EH (cell line): ENCODE results near the gene ADARB1.
A peak's percentile ranks its signal among the peaks of the same experiment; 100 is the strongest.
"Not testable (repeated sequence)": the region's sequence is repeated elsewhere in the genome, so short reads cannot be mapped to it uniquely, and the experiment has no call there.

Source experiments
- DNase-seq: peaks from one replicate; pipeline ENCODE4 v3.0.0-alpha.2; 2015; ENCODE audit warnings: low read depth

Gene ADARB1, protein sequence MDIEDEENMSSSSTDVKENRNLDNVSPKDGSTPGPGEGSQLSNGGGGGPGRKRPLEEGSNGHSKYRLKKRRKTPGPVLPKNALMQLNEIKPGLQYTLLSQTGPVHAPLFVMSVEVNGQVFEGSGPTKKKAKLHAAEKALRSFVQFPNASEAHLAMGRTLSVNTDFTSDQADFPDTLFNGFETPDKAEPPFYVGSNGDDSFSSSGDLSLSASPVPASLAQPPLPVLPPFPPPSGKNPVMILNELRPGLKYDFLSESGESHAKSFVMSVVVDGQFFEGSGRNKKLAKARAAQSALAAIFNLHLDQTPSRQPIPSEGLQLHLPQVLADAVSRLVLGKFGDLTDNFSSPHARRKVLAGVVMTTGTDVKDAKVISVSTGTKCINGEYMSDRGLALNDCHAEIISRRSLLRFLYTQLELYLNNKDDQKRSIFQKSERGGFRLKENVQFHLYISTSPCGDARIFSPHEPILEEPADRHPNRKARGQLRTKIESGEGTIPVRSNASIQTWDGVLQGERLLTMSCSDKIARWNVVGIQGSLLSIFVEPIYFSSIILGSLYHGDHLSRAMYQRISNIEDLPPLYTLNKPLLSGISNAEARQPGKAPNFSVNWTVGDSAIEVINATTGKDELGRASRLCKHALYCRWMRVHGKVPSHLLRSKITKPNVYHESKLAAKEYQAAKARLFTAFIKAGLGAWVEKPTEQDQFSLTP

DNA sequence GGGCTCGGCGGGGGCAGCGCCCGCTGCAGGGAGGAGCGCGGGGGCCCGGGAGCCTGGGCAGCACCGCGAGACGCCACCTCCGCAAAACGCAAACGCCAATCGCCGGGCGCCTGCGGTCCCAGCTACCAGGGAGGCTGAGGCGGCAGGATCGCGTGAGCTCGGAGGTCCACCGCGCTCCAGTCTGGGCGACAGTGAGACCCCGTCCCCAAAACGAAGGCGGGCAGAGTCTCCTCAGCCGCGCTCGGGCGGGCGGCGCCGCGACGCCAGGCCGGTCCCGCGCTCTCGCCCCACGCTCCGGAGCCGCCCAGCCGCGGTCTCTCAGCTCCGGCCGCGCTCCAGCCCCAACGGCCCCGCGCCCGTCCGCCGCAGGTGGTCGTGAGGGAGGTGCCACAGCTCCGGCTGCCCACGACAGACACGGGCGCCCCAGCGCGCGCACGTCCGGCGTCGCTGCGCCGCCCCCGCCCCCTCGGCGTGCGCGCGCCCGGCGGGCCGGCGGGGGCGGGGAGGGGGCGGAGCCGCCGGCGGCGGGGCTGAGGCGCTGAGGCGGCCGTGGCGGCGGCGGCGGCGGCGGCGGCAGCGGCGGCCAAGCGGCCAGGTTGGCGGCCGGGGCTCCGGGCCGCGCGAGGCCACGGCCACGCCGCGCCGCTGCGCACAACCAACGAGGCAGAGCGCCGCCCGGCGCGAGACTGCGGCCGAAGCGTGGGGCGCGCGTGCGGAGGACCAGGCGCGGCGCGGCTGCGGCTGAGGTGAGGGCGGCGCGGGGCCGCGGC, at the start of gene ADARB1:
Gene ADARB1 (plus strand): TSS at position 533 of the 770 bp plus-strand sequence. CDS start 97,077 bp downstream, outside the sequence.
- peak; percentile 63 for DNase-seq

DNA sequence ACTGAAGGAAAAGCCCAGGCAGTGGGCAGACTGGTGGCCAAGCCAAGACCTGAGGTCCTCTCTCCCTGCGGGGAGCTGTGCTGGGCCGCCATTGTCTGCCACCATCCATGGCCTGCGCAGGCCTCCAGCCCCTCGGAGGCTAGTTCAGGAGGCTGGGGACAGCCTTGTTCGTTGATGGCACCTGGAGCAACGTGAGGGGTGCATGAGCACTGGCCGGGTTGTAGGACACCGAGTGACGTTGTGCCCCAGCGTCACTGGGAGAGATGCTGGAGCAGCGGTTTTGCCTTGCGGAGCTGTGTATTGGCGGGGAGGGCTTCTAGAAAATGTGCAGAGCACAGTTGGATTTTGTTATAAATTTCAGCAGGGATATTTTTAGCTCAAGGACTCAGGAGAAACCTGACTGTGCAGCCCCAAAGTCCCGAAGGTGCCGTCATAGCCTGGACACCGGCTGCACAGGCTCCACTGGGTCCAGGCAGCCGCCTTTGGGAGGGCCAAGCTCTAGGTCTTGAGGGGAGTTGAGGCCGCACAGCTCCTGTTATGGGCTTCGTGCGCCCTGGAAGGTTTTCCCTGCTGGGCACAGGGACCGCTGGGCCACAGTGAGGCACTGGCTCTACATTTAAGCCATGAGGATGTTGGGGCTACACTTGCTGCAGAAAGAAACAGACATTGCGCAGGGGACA, 48.2 kb upstream of the ADARB1 start:
- no peak for DNase-seq

DNA sequence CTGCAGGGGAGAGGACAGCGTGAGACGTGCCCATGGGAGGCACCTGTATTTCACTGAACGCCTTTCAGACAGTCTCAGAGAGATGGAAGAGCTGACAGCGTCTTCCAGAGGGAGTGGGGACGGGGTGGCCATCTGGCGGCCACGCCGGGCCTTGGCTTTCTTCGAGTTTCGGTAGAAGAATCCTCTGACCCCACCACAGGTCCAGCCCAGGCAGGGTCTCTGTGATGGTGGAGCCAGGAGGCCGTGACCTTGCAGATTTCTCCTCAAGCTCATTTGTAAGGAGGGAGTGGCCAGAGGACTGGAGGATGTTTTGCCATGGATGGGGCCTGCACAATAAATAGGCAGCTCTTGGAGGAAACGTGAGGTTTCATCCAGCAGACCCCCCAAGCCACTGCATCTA, 47.6 kb upstream of the ADARB1 start:
- DNase-seq: no peak

DNA sequence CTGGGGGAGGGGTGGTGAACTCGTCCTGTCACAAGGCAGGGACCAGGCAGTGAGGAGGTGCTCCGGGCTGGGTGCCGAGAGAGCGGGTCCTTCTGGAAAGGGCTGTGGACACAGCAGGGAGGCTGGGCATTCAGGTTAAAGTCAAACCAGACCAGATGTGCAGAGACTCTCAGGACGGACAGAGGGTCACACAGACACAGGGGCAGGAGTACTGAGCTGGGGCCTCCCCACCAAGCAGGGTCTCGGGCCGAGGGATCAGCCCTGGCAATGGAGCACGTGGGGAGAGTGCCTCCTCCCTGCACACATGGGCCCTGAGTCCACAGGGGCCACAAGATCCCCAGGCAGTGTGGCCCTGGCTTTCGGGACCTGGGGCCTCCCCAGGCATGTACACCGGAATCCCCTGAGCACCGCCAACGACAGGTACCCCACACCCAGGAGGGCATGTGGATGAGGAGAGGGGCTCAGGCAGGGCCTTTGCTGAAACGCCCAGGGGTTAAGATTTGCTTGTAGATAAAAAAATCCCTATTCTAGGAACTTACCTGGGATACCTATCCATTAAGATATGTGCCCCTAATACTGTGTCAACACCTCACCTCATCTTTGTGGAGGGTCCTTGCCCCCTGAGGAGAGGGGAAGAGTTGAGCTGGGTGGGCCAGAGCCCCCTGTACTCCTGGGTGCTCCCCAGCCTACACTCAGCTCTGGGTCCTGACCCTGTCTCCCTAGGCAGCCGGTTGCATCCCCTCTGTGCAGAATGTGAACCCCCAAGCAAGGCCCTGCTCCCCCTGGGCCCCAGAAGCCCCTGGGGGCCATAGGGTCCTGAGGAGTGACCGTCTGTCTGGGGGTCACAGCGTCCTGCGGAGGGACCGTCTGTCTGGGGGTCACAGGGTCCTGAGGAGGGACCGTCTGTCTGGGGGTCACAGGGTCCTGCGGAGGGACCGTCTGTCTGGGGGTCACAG, 46.9 kb upstream of the ADARB1 start:
- DNase-seq: no peak

DNA sequence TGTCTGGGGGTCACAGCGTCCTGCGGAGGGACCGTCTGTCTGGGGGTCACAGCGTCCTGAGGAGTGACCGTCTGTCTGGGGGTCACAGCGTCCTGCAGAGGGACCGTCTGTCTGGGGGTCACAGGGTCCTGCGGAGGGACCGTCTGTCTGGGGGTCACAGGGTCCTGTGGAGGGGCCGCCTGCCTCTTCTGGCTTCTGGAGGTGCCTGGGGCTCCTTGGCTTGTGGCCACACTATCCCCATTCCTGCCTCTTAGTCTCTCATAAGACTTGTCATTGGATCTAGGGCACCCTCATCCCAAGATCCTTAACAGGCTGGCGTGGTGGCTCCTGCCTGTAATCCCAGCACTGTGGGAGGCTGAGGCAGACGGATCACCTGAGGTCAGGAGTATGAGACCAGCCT, 45.7 kb upstream of the ADARB1 start:
- DNase-seq: not testable (repeated sequence)

DNA sequence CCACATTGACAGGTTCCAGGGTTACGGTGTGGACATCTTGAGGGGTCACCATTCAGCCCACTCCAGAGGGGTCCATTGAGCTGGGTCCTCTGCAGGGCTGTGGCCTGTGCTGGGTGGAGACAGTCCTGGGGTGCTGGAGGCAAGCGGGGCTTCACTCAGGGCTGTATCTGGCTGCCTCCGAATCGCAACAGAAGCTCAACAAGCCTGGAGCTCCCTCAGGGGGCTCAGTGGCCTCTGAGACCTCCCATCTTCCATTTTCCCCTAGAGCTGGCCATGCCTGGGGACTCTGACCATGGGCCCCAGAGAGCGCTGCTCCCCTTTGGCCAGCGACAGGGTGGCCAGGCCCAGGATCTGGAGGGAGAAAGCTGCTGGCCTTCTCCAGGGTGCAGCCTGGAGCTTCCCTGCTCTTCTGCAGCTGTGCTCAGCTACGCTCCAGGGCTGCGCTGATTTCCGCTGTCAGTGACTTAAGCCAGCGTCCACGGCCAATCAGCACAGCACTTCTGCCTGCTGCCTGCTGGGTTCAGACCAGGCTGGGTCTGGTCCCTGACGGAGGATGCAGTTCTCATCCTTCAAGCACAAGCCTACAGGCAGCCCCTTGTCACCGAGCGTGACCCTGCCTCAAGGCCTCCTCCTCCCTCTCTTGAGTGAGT, 45.0 kb upstream of the ADARB1 start:
- DNase-seq: no peak

DNA sequence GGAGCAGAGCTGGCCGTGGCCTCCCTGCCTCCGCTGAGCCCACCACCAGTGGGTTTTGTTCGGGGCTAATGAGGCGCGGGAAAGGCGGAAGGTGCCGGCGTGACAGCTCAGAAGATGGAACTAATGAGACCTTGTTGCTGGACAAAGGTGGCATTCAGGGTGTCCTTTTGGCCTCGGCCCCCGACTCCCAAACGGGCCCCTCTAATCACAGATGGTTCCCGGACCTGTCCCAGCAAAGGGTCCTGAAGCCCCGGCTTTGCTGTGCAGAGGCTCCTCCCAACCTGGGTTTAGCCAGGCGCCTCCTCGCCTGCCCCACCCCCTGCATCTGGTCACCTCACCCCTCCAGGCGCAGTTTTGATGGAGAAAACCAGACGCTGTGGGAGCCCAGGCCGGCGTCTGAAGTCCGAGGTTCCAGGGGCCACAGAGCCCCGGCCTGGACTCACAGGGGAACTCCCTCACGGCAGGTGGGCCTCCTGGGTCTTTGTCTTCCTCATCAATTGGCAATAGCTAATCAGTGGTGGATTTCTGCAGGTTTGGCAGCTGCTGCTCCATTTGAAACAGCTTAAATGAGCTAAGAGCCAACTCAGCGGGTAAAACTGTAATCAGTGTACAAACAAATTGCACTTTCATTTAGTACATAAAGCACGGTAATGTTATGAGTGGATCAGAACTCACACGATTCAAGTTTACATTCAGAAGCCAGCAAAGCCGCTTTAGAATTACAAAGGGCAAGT, 44.3 kb upstream of the ADARB1 start:
- no peak for DNase-seq

DNA sequence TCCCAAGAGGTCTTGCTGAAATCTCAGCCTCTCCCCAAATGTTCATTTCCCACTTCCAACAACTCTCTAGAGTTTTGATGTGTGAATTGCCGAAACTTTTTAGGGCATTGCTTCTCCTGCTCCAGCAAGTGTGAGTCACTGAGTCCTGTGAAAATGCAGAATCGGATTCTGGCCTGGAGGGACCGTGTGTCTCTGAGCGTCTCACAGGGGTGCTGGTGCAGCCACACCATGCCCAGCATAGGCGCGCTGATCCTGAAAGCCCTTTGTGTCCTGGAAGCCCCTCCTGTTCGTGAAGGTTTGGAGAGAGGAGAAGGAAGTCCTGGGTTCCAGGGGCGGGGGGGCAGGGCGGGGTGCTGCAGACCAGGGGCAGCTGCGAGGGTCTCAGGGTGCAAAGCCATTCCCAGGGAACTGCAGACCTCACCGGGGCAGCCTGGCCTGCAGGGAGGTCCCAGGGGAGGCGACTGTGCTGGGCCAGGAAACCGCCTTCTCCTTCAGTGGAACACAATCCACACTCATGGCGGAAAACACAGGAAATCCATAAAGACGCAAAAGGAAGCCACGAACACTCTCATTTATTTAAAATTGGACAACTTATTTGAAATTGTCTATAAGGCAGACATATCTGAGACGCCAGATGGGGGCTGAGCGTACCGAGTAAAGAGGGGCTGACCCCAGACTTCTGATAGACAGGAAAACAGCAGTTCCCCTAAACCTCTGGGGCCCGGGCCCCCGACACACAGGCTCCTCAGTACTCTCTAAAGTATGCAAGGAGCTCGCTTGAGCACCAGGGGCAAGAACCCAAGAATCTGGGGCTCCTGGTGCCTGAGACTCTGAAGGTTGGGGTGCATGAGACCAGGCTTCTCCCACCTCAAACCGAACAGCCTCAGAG, 43.5 kb upstream of the ADARB1 start:
- peak; percentile 16 for DNase-seq

DNA sequence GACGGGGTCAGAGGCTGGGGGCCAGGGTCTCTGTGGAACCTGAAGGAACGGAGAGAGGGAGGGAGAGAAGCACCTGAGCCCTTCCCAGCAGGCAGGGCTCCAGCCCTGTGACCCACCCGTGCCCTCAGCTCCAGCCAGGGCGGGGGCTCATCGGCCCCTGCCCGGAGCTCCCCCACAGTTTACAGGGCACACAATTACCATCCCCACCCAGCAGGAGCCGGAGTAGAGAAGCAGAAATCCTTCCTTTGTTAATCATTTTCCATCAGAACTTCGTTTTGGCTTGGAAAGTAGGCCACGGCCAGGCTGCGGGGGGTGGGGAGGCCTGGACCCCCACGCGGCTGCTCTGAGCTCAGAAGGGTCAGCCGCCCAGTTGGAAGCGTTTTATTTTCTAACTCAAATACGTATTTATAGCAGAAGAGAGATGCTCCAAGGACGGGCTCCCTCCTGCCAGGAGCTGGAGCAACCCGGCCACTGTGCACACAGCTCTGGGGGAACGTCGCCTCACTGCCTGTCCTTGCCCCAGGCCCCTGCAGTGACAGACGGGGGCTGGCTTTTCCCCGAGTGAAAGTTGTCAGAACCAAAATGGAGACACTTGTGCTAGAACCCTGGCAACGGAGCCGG, 42.7 kb upstream of the ADARB1 start:
- DNase-seq: no peak

DNA sequence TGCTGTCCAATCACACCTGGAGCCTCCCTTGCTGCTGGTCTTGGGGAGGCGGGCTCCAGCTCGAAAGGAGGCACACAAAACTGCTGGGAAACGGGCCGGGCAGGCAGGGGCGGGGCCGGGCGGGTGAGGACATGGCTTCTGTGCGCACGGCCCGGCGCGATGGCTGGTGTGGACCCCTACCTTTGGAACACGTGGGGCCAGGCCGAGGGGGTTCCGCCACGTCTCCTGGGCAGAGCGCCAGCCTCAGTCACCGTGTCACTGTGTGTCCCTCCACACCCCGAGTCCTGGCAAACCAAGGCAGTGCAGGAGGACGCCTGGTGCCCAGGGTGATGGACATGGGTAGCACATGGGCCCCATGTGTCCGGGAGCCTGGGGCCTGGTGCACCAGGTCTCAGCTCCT, 42.0 kb upstream of the ADARB1 start:
- no peak for DNase-seq

DNA sequence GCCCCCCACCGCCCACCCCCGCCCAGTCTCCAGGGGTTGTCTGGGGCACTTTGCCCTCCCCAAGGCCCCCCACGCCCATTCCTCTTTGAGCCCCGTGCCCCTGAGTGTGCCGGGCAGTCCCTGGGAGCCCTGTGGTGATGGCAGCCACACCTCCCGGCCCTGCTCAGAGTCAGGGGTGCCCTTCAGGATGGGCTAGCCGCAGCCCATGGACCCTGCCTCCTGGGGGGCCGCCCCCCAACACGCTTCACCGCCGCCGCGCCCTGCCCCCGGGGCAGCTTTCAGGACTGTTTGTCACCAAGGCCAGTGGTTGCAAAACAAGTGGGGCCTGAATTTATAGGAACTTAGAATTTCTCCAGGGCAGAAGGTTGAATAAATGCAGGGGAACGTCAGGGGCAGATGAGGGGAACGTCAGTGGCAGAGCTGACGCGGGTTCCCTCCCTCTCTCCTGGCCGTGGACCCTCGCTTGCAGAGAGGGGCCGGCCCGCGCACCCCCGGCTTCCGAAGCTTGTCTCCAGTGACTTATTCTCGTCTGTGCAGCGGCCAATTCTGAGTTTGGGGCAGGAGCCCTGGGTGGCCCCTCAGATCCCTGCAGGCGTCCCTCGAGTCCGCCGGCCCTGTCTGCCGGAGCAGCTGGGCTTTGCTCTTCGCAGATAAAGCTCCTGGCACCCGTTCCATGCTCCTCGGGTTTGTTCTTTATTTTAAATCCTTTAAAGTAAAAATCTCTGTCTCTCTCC, 41.2 kb upstream of the ADARB1 start:
- DNase-seq: no peak

DNA sequence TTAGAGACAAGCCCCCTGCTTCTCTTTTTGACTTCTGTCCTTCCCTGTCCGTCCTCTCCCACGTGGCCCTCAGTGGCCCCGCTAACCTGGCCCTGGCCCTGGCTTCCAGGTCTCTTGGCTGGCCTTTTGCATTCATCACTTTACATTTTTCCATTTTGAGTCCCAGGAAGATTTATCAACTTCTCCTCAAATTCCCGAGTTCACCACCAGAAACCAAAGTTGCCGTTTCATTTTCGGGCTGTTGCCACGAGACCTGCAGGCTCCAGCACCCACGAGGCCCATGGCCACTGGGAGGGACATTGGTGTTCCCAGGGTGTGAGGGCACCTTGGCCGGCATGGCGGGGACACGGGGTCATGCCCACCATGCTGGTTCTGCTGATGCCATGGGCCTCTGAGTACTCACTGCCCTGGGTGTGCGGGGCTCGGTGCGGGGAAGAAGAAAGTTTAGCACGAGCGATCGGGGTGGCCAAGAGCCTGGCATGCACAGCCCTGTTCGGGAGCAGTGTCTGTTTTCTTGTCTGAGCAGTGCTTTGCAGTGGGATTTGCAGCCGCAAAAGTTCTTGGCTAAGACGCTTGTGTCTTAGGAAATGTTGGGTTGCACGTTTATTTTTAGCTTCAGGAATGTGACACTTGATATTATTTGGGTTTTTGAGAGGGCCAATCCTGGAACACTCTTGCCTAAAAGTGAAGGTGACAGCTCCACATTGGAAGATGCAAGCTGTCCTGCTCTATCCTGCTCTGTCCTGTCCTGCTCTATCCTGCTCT, 40.4 kb upstream of the ADARB1 start:
- DNase-seq: peak; percentile 76

DNA sequence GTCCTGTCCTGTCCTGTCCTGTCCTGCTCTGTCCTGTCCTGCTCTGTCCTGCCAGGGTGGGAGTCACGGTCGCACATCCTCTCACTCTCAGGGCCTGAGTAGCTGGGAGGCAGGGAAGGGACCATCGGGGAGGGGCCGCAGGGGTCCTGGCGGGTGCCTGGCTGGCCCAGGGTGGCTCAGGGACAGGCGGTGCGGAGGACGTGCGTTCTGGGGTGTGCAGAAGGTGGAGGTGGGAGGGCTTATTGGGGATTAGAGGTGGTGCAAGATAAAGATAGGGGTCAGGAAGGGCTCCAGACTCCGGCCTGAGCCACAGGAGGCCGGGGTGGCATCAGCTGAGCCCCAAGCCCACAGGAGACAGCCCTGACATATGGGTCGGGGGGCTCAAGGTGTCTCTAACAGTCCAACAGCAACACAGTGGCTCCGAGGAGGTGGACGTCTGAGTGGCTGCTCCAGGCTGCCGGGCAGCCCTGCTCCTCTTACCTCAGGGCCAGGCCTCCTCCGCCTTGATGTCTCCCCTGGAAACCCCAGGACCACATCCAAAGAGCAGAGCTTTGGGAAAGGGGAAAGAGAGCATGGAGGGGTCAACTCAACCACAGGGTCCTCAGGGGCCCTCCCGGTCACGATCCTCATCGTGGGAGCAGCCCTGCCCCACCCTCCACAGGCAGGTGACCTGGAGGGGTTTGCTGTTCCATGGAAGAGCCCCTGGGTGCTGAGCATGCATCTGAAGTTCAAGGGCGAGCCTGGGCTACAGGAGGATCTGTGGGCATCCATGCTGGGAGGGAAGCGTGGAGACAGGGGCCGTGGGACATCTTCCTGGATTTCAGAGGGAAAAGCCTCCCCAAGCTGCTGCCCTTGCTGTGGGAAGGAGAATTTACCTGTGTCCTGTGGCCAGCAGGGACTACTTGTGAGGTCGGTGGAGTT, 39.6 kb upstream of the ADARB1 start:
- no peak for DNase-seq

DNA sequence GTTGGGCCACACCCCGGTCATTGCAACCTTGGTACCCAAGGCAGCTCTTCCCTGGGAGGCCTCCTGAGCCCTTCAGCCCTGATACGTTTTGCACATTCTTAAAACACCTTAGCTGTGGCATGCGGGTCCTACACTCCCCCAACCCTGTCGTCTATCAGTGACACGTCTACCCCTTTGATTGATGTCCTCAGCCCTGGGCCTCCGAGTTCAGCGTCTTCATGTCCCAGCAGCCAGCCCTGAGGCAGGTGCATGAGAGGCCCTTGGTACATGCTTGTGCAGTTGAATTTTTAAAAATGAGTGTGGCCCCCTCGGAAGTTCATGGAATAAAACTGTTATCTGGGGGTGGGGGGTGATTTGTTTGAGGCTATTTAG, 38.9 kb upstream of the ADARB1 start:
- no peak for DNase-seq

DNA sequence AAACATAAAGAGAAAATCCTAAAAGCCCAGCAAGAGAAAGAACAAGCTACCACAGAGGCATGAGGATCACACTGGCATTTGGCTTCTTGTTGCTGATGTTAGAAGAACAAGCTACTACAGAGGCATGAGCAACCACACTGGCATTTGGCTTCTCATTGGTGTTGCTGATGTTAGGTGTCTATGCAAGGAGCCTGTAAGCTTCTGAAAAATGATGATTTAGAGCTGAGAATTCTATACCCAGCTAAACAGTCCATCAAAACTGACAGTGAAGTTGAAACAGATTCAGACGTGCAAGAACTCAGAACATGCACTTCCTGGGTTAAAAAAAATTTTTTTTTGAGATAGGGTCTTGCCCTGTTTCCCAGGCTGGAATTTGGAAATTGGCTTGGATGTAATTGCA, 37.8 kb upstream of the ADARB1 start:
- no peak for DNase-seq

DNA sequence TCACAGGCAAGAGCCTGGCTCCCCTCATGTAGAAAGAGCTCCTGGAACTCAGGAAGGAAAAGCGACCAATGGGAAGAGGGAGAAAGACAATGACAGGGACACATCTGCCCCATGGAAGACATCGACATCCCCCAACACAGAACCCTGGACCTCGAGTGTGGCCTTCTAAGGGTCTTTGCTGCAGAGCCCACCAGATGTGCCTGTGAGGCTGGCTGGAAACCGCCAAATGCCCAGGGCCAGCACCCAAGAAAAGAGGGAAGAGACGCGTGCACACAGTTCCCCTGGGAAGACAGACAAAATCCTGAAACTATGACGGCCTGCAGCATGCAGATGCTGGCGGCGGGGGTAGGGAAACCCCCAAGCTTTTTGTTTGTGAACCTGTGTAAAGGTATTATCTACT, 36.4 kb upstream of the ADARB1 start:
- DNase-seq: no peak
